HG03575 (cell line): ENCODE data around the gene PIBF1.
"Not testable (repeated sequence)": the region's sequence is repeated elsewhere in the genome, so short reads cannot be mapped to it uniquely, and the experiment has no call there.

Experiments
- ATAC-seq: cut with Tn5 transposase; IDR thresholded peaks from one replicate; pipeline ENCODE4 v1.9.1; 2021; ENCODE audit not compliant: unreplicated experiment, insufficient number of reproducible peaks, low FRiP score; ENCODE audit errors: extremely low read depth

Gene PIBF1, protein sequence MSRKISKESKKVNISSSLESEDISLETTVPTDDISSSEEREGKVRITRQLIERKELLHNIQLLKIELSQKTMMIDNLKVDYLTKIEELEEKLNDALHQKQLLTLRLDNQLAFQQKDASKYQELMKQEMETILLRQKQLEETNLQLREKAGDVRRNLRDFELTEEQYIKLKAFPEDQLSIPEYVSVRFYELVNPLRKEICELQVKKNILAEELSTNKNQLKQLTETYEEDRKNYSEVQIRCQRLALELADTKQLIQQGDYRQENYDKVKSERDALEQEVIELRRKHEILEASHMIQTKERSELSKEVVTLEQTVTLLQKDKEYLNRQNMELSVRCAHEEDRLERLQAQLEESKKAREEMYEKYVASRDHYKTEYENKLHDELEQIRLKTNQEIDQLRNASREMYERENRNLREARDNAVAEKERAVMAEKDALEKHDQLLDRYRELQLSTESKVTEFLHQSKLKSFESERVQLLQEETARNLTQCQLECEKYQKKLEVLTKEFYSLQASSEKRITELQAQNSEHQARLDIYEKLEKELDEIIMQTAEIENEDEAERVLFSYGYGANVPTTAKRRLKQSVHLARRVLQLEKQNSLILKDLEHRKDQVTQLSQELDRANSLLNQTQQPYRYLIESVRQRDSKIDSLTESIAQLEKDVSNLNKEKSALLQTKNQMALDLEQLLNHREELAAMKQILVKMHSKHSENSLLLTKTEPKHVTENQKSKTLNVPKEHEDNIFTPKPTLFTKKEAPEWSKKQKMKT

DNA sequence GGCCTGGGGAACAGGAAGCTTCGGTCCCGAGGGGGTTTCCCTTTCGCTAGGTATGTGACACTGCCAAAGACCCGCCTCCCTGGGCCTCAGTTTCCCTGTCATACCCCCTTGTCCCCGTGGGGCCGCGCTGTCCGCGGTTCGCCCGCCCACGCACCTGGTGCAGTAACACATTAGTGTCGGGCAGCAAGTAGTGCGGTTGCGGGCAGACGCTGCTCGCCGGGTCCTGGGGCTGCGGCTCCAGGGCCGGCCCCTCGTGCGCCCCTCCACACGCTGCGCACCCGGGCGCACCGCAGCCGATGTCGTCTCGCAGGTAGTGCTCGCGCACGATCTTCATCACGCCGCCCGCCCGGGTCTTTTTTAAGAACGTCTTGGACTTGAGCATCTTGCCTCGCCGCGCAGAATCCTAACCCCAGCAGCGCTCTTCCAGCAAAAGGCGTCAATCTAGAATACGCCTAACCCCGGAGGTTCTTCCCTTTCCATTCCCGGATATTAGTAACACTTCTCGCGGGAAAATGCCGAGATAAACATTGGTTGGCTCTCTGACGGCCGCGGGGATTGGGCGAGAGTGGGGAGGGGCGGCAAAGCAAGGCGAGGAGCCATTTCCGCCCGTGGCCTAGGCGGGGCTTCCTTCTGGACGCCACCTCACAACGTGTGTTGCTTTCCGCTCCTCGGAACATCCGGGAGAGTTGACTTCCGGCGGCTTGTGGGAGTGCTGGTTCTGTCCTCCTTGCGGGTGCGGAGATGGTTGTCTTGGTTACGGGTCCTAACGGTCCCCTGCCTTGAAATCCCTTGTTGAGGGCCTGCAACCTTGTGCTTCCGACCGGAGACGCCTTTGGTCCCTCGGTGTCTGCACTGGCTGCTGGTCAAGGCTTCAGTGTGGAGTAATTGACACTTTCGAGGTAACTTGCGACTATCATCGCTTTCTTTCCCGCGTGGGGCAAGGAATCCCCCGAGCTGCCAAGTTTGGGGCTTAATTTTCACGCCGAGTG lies at the start of gene PIBF1, which contains the start of gene DIS3:
Gene PIBF1, plus strand, starts transcription at position 683 of the 989 bp plus-strand sequence. CDS start 1,337 bp downstream, outside the sequence.
Gene DIS3, minus strand, starts transcription at position 450 of the 989 bp plus-strand sequence. Its CDS starts 68 bp downstream, at position 382.
- ATAC-seq, result peak; percentile 97

DNA sequence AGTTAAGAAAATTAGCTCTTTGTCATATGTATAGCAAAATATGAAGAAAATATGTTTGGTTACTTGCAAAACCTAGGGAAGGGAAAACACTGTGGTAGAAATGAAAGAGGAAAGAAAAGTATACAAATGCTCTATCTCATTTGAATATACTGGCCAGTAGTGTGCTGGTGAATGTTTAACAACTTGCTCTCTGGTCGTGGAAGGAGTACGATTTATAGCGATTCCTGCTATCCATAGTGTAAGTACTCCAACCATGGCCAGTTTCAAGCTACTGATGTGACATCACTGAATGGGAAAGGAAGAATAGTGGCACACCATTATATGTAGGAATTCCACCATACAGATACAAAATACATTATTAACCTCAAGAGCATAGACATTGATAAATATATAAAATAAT lies 44.9 kb upstream of the PIBF1 start:
- no peak for ATAC-seq

DNA sequence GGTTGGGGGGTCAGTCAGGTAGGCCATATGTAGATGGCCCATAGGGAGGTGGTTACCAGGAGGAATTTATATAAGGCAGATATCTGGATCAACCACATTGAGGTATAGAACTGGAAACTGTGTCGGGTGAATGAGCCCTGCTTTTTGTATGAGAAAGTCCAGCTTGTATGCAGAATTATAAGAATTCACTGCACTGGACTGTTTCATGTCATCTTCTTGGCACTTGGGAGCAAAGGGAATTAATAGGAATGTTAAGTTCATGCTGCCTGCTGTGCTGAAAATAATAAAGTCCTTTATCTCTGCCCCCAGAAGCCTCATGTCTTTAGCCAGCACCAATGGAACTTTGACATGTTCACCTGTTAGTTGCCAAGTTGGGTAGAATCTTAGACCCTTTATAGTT lies 41.9 kb upstream of the PIBF1 start:
- no peak for ATAC-seq

DNA sequence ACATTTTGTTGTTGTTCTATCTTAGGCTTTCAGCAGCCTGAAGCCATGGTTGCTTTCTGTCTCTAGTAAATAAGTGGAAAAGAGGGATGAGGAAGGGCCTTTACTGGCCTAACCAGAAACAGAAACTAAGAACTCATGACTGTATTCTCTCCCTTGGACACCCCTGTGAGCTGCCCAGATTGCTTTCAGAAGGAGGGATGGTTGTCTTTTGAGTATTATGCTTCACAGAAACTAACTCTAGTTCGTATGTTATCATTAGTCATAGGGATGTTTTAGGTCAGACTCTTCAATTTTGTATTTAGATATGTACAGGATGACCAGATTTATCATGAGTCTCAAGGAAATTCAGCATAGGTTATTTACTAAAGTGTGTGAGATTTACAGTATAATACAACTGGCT lies 36.7 kb upstream of the PIBF1 start:
- ATAC-seq, result no peak

DNA sequence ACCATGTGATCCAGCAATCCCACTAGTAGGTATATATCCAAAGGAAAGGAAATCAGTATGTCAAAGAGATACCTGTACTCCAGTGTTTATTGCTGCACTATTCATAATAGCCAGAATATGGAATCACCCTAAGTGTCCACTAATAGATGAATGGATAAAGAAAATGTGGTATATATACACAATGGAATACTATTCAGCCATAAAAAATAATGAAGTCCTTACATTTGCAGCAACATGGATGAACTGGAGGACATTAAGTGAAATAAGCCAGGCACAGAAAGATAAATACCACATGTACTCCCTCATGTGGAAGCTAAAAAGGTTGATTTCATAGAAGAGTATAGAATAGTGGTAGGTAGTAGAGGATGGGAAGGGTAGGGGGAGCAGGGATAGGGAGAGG lies 30.7 kb upstream of the PIBF1 start:
- ATAC-seq, result no peak

DNA sequence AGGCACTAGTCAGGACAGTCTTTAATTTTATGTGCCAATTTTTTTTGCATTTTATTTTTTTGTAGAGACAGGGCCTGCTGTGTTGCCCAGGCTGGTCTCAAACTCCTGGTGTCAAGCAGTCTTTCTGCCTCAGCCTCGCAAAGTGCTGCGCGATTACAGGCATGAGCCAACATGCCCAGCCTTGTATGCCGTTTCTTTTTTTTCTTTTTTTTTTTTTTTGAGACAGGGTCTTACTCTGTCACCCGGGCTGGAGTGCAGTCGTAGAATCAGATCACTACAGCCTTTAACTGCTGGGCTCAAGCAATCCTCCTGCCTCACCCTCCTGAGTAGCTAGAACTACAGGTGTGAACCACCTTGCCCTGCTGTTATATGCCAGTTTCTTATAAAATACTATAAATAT lies 27.8 kb upstream of the PIBF1 start:
- ATAC-seq, result no peak

DNA sequence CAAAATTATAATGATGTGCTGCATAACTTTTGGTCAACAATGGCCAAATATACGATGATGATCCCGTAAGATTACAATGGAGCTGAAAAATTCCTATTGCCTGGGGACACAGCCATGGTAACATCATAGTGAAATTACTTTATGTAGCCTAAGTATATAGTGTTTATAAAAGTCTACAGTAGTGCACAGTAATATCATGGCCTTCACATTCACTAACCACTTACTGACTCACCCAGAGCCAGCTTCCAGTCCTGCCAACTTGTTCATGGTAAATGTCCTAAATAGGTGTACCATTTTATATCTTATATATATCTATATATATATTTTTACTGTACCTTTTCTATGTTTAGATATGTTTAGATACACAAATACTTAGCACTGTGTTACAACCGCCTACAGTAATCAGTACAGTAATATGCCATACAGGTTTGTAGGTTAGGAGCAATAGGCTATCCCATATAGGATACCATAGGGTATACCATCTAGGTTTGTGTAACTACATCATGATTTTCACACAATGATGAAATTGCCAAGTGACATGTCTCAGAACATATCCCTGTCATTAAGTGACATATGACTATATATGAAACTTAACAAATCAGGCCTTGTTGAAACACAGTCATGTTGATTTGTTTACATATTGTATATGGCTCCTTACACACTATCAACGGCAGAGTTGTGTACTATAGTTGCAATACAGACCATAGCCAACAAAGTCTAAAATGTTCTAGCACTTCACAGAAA lies 24.0 kb upstream of the PIBF1 start:
- ATAC-seq, result no peak

DNA sequence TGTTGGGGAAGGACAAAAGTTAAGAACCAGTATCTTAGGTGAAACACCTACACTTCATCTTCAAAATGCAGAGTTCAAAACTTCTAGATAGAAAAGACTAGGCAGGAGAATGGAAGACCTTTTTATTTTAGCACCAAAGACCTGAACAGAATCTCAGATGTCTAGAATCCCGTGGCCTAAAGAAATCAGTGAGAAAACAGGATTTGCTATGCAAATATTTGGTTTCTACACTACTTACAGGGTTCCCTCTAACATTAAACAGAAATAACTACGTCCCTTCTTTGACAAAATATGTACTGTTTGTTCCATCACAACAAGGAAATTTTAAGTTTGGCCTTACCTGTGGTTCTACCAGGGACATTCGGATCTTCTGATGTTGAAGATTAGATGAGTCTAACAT lies 21.7 kb upstream of the PIBF1 start:
- no peak for ATAC-seq

DNA sequence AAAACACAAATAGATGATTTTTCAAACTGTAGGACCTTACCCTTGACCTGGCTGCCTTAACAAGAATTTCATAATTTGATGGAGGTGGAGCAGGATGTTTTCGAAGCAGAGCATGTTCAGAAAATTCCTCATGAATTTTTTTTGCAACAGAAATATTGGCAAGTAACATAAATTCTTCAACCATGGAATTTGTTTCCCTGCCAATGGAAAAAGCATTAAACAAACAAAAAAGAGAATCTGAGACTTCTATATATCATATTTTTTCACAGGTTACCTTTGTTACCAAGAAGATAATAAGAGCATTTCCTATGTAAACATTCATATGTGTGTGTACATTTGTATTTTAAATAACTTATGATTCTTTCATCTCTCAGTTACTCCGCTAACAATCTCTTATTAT lies 18.5 kb upstream of the PIBF1 start:
- no peak for ATAC-seq

DNA sequence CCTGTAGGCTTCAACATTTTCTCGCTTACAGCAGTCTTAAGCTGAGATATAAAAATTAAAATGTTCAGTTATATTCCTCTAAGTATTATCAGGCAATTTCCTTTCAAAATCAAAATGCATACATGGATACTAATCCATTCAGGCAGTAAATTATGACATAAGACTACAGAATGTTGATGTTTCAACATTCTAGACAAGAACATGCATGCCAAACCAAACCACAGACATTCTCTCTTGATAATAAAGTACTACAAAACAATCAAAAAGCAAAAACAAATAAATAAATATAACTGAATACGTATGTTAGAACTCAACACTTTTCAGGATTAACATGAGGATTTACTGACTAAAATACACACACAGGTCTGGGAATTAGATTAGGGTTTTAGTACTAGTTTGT lies 7.9 kb upstream of the PIBF1 start:
- no peak for ATAC-seq

DNA sequence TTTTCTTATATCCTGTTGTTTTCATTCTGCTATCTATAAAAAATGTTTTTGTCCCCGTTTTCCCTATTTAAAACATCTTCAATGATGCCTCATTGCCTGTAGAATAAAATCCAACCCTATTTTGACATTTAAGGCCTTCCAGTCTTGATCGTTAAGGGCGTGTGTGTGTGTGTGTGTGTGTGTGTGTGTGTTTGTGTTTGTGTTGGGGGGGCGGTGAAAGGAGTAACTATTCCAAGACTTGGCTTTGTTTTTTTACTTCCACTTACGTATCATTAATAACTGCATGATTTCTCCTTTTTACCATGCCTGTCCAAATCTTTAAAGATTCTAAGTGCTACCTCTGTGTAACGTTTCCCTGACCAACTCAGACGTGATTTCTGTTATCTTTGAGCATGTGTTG lies 784 bp downstream of the PIBF1 start:
- ATAC-seq, result no peak

DNA sequence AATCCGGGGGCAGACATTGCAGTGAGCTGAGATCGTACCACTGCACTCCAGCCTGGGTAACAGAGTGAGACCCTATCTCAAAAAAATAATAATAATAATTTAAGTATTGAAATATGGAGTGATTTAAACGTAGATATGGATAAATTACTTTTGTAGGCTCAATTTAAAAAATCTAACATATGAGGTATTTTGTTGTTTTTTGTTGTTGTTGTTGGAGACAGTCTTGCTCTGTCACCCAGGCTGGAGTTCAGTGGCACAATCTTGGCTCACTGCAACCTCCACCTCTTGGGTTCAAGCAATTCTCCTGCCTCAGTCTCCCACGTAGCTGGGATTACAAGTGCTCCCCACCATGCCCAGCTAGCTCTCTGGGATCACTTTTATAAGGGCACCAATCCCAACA lies 2.7 kb downstream of the PIBF1 start:
- ATAC-seq, result not testable (repeated sequence)

DNA sequence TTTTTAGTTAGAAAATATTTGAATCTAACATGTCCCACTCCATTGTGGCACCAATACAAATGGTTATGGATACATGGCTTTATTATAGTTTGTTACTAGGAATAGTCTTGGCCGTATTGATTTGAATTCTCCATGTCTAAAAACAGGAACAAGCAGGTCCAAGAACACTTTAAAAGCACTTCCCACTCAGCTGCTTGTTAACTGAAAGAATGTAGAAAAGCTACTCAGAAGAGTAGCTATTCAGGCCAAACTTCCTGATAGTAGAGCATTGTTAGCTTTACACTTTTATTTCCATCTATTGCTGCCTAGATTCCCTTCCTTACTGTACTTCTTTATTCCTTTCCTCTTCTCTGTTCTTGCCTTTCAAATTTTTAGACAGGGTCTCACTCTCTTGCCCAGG lies 6.9 kb downstream of the PIBF1 start:
- ATAC-seq, result no peak

DNA sequence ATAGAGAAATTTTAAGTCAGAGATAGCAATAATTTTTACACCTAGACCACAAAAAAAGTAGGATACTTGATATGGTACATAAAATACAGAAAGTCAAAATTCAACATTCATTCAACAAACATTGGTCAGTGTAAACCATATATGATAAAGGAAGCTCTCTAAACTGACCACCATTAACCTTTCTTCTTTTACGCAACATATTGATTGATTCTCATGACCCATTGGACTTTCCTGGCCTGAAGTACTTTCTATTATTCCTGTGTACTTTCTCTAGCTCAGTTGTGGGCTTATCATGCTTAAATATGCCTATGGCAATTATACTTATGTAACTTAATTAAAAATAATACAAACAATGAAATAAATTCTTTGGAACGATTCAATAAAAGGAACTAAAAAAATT lies 10.7 kb downstream of the PIBF1 start:
- no peak for ATAC-seq

DNA sequence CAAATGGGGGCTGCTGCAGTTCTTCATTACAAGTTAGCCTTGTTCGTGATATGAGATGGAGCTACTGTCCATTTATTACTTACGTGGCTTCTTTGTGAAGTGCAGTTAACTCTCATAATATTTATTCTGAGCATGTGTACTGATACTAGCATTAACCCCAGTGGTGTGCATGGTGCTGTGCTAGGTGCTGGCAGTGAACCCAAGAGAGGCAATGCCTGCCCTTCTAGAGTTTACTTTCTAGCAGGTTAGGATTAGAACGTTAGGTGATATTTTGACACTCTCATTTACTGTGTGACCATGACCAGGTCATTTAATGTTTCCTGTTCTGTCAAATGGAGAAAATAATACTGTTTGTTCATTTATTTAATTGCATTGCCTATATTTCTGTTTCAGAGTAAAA lies 16.9 kb downstream of the PIBF1 start:
- no peak for ATAC-seq

DNA sequence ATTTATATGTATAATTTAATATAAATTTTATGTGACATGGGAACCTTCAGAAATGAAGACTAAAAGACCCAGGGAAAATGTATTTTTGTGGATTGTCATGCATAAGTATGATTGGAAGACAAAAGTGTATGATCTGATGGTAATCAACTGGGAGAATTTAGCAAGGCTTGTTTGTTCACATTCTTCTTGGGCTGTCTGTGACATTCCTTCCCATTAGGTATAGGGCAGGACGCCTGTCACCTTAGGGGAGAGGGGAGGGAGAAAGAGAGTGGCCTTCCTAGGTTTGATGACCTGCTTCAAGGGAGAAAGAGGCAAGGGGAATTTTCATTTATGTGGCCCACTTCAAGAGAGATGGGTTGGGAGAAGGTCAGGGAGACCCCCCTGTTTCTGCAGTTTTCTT lies 22.4 kb downstream of the PIBF1 start:
- no peak for ATAC-seq

DNA sequence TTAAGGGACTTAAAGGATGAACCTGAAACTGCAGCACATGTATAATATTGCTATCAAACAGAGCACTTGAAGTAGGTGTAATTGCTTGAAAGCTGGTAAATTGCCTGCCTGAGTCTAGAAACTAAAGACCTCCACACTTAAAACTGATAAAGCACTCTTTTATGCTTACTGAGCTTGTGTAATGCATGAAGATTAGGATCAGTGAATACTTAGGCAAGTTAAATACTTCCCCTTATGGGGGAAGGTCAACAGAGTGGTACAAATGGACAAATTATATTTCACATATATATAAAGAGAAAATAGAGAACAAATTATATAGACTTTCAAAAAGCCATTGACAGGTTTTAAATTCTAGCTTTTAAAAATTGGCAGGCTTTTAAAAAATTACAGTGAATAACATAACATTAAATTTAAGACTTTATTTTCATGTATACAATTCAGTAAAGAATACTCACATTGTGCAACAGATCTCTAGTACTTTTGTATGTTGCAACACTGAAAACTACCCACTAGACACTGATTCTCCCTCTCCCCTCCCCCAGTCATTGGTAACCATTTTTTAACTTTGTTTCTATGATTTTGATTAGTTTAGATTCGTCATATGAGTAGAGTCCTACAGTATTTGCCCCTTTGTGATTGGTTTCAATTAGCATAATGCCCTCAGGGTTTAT lies 23.9 kb downstream of the PIBF1 start:
- no peak for ATAC-seq

DNA sequence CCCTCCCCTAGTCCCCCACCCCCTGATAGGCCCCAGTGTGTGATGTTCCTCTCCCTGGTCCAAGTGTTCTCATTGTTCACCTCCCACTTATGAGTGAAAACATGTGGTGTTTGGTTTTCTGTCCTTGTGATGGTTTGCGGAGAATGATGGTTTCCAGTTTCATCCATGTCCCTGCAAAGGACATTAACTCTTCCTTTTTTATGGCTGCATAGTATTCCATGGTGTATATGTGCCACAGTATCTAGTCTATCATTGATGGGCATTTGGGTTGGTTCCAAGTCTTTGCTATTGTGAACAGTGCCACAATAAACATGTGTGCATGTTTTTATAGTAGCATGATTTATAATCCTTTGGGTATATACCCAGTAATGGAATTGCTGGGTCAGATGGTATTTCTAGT lies 24.6 kb downstream of the PIBF1 start:
- ATAC-seq, result not testable (repeated sequence)
